ENCODE results near the gene BEGAIN.

Gene BEGAIN

DNA sequence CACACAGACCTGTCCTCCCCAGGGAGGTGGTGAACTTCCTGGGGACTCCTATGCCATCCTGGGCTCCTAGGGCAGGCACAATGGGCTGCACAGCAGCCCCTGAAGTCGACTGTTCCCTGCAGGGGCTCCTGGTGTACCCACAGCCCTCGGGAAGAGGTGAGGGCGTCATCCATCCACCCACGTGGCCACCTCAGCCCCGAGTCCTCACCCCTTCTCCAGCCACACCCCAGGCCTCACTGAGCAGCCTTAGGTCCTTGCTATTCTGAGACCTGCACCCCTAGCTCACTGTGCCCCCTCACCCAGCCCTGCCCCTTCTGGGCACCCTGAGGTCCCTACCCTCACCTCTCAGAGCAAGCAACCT, 38.9 kb downstream of the BEGAIN start:
- no peak for DNase-seq

DNA sequence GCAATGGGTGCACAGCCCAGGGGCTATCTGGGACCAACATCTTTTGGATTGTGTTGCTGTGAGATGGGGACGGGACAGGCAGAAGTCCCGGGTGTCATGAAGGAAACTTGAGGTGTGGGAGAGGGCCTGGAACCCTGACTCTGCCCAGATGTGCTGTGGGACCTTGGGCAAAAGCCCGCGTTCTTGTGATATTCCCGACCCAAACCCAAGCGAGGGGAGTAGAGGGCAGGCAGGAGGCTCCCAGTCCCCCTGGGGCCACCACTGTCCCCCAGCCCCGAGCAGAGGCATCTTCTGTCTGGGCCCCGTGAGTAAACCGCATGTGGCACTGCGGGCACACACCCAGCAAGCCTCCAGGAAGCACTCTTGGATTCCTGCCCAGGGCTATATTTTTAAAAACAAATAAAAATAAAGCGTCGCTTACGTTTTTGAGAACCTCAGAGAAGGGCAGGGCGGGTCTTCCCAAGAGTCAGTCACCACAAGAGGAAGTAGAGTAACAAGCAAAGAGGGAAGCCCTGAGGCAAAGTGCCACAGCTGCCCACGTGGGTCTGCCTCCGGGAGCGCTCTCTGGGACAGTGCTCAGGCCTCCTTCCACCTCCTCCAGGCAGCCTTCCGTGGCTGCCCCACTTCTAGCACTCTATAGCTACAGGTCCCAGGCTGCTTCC, 39.5 kb downstream of the BEGAIN start:
- DNase-seq, result peak; percentile 78

DNA sequence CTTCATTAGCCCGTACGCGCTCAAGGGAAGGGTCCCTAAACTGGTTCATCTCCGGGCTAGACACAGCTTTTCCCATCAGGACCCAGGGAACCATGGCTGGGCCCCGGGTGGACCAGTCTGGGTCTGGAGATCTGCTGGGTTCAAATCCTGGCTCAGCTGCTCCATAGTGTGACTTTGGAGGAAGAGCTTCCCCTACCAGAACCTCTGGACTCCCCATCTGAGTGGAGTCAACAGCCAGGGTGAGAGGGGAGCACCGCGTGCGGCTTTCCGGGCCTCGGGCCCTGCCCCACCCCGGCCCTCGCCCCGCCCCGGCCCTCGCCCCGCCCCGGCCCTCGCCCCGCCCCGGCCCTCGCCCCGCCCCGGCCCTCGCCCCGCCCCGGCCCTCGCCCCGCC, 41.2 kb downstream of the BEGAIN start:
- peak; percentile 23 for DNase-seq

DNA sequence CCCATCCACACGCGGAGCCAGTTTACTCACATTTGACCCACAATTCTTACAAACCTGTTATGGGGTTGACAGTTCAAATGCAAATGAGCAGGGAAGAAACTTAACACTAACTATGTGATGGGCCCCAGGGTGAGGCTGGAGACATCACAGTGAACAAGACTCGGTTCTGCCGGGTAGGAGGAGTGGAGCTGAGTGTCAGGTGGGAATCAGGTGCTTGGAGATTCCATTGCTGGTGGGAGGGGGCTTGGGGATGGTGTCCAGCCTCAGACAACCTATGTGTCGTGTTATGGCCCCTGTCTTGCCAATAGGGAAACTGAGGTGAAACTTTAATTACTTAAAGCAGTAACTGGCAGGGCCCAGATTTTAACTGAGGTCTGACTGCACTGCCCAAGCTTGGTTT, 41.9 kb downstream of the BEGAIN start:
- DNase-seq, result no peak

DNA sequence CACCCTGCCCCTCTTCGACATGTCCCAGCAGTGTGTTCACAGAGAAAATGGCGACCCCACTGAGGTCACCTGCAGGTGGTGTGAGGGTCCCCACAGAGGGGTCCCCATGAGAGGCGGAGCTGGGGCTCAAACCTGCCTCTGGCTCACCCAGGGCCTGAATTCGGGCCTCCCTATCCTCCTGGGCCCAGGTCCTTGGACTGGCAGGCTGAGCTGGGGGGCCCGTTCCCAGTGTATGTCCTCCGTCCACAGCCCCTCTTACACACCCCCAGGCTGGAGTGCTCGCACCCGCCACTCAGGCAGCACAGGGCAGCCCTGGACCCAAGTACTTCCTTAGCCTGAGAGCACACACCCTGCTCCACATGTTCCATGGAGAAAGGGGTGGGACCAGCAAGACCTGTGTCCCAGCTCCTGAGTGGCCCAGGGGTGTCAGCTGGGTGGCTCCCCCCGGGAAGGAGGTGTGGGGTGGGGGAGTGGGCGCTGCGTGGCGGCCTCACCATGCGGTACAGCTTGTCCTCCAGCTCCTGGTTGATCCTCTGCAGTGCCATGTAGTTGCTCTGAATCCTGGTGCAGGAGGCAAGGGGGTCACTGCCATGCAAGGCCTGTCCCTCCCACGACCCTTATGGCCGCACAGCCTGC, 42.6 kb downstream of the BEGAIN start:
- no peak for DNase-seq

DNA sequence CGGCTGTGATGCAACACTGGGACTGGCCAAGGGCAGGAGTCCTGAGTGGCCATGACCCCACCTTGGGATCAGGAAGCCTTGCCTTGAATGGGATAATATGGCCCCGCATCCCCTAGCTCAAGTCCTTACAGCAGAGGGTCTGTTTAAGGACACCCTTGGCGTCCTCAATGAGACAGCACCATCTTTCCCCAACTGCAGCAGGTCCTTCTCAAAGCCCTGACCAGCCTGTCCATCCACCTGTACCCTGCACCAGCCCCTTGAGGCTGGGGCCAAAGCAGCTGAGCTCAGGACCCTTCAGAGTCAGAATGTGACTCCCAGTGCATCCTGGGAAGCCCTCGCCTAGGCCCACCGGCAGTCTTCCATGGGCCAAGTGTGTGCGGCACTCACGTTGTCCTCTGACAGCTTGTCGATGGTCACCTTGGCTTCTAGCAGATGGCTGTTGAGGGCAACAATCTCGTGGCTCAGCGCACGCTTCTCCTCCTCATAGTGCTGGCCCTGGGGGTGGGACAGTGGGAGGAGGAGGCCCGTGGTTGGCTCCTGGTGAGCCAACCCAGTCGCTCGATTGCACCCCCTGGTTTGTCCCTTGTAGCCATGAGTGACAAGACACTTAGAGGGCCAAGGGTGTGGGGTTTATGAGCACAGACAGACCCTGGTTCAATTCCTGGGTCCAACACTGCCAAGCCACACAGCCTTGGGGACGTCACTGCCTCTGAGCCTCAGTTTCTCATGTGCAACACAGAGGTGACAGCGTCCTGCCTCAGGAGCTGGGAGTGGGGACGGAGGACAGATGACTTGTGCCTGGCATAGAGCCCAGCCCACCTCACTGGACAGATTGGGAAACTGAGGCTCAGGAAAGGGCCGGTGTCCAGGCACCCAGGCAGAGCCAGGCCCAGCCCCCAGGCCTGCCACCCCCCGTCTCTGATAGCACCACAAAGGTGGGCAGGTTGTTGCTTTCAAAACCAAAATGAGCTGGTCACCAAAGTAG, 43.5 kb downstream of the BEGAIN start:
- no peak for DNase-seq

DNA sequence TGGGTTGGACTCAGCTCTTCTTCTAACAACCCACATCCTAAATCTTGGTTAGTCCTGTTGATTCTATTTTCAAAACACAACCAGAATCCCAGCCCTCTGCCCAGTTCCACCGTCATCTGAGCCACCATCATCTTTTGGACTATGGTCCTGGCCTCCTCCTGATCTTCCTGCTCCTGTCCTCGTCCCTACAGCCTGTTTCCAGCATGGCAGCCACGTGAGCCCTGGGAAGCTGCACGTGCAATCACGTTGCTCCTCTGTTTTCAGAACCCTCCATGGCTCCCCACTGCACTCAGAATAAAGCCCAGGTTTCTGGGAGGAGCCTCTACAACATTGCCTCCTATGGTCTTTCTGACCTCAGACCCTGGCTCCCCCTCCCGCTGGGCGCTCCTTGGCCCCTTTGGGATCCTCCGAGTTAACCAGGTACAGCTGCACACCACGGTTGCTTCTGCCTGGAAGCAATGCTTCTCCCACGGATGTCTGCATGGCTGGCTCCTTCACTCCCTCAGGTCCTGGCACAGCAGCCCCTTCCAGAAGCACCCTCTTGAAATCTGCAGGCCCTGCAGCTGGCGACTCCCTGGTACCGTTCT, 44.5 kb downstream of the BEGAIN start:
- no peak for DNase-seq

DNA sequence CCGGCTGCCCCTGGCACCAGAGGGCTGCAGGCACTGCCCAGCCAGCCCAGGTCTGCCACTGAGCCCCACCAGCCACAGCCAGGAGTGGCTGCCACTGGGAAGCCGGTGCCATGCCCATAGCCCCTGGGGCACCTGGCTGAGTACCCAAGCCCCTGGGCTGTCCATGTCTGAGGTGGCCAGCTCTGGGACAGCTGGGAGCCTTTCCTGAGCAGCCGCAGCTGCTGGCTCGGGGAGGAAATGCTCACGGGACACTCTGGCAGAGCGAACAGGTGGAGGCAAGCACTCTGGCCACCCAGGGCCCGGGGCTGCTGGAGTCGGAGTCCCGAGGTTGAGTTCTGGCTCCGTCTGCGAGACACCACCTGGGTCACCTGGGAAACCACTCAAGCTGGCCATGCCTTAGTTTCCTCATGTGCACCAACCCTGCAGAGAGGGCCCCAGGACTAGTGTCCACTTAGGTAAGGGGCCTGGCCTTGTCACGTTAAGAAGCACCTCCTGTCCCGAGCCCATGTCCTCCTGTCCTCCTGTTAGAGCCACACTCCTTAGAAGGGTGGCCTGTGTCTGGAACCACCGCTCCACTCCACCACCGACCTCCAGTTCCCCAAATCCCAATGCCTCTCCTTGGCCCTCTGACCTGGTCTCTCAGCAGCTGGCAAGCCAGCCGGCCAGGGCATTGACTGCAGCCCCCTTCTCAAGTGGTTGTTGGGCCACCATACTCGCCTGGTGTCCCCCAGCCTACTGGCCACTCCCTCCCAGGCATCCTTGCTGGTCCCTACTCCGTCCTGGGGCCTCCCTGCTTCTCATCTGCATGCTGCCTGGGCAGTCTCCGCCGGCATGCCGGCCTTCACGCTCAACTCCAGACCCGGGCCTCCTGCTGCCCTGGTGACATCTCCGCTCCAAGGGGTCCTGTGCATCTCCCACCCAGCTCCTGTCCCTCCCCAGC, 45.3 kb downstream of the BEGAIN start:
- no peak for DNase-seq

DNA sequence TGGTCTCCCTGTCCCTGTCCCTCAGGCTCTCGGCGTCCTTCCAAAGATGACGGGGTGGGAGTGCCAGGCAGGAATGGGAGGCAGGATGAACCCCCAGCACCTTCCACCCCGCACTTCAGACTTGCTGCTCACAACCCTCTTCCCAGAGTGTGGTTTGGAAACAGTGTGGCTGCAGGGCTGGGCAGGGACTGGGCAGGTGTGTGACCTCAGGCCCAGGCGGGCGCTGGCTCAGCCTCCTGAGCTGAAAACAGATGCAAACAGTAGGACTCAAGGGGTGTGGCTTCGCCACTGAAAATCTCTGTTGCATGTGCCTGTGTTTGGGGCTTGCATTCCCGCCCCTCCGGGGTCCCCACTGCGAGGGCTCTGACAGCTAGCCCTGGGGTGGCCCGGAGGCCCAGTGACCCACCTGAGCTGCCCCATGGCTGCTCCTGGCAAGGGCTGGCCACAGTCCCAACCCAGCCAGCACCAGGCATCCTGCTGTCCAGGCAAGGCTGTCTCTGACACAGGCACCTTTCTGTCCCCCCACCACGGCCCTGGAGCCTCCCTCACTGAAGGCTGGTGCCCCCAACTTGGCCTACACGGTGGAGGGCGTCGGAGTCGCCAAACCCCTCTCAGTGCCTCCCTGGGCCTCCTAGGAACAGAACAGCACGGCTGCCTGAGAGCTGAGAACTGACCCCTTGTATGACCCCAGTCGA, 46.1 kb downstream of the BEGAIN start:
- no peak for DNase-seq

DNA sequence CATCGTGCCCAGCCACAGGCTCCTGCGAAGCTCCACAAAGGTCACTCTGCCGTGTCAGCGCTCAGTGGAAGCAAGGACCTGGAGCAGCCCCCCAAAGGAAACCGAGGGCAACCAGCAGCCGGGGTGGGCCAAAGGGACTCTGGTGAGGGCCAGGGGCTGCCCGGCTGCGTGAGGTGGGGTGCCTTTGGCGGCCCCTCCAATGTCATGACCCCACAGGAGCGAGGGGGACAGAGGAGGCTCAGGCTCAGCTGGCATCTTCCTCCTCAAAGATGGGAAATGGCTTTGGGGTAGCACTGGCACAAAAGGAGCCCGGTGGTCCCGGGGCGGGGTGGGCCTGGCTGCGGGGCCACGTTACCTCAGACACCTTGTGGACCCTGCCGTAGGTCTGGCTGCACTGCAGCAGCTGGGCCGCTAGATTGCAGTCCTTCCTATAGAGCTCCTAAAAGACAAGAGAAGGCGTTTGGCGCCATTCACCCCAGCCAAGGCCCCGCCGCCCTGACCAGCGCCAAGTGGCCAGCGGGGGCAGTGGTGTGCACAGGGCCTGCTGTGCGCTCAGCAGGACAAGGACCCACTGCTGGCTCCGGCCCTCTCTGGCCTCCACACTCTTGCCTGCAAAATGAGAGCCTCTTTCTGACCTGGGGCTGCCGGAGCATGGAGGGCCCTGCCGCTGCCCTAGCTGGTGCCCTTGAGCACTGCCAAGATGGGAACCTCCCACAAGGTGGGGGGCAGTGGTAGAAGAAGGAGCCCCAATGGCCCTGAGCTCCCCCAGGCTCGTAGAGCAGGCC, 46.9 kb downstream of the BEGAIN start:
- DNase-seq, result no peak

DNA sequence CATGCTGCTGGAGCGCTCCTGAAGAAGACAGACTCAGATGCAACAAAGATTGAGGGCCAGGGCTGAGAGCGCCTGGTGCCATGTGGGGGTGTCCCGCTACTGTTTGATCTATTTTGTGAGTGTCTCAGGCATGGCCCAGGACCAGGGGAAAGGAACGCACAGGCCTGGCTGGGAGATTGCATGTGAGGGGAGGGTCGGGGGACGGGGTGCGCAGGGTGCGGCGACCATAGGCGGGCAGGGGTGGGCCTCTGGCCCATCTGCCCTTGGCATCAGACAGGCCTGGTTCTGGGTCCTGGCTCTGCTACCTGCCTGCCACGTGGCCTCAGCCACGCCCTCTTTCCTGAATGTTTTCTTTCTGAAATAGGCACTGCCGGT, 47.5 kb downstream of the BEGAIN start:
- no peak for DNase-seq

DNA sequence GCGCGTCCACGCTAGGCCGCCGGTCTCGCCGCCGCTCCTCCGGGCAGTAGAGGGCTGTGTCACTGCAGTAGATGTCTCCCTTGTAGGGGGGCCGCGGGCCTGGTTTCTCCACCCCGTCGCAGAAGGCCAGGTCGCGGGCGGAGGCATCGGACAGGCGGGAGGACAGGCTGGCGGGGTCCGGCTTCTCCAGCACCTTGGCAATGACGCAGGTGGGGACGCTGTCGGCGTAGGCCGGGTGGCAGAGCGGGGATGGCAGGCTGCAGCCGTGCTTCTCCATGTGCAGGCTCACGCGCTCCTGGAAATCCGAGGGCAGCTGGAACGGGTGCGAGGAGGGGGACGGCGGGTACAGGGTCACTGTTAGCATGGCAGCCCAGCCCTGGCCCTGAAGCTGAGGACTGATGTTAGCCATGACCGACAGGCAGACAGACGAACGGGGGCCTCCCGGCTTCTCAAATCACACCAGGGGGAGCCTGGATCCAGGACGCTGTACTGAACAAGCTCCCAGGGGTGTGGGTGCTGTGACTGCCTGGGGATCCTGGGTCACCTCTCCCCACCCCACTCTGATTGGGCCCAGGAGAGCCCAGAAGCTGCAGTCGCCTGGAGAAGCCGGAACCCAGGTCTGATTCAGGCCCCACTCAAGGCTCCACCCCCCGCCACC, 48.1 kb downstream of the BEGAIN start:
- DNase-seq, result no peak

DNA sequence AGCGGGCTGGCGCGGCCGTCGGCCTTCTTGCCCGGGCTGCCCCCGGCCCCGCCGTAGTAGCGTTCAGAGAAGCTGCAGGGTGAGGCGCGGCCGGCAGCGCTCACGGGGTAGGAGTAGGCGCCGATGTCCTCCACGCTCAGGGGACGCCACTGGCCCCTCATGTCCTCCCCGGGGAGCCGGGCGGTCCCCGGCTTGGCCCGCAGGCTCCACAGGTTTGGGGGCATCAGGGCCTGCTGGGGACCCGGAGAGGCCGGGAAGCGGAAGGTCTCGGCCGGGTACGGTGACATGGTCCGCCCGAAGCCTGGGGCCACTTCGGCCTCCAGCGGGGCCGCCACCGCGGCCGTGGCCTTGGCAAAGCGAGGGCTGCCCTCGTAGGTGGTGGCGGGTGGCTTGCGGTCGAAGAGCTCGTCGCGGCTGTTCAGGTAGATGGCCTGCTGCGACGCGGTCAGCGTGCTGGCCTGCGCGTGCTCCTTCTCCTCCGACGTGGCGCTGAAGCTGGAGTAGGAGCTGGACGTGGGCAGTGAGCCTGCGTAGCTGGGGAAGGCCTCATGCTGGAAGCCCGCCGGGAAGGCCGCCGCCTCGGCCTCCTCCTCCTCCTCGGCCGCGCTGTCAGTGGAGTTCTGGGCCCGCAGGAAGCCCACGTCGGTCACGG, 48.7 kb downstream of the BEGAIN start:
- DNase-seq, result no peak

DNA sequence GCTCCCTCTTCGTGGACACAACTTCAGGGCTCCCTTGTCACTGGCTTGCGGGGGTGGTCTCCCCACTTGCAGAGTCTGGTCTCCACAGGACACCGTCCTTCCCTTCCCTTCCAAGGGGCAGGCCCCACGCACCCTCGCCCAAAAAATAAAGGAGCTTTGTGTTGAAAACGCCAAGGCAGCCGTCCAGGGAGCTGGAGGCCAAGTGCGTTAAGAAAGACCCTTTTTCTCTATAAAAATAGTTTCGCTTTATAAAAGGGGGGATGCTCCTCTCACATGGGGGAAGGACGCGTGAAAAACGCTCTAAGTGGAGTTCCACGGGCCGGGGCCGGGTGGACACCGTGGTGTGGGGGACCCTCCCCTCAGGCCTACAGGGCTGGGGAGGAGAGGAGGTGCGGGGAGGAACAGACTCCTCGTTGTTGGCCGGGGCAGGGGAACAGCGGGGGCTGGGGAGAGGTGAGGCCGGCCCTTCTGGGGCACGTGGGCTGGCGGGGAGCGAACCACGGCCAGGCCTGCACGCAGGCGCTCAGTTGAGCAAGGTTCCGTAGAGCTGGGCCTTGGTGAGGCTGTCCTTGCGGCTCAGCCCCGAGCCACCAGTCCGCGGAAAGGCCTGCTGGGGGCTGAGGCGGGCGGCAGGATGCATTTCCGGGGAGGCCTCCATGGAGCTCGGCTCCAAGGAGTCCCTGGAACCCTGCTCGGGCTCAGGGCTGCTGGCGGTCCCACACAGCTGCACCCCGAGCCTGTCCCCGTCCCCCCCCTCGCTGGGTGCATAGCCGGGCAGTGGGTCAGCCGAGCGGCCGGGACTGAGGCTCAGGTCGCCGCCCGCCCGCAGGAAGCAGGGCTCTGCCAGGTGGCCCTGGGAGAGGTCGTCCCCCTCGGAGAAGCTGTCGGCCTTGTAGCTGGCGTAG, 49.5 kb downstream of the BEGAIN start:
- DNase-seq, result no peak

DNA sequence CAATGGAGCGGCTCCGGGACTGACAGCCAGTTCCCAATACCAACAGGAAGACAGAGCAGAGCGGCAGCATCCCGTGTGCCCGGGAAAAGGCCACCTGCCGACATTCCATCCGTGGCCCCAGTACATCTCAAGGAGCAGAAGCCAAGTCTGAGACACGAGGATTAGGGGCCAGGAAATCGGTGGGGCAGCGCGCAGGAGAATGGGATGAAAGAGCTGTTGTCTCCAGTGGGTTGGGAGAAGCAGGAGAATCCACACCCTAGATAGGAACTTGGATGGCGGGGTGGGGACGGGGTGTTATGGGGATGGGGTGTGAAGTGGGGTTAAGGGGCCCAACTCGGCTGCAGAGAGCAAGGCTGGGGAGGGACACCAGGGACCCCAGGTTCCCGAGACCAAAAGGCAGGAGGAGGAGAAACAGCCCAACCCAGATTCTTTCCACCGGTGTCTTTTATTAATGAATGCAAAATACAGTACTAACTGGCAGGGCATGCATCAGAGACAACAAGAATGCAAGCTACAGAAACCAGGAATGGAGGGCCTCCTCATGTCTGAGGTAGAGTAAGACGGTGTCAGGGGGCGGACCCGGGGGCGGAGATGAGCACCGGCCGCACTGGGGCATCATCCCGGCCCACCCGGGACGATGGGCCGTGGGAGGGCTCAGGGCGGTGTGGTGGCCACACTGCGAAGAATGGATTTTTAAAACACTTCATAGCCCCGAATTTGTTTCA, 50.3 kb downstream of the BEGAIN start:
- DNase-seq, result no peak

DNA sequence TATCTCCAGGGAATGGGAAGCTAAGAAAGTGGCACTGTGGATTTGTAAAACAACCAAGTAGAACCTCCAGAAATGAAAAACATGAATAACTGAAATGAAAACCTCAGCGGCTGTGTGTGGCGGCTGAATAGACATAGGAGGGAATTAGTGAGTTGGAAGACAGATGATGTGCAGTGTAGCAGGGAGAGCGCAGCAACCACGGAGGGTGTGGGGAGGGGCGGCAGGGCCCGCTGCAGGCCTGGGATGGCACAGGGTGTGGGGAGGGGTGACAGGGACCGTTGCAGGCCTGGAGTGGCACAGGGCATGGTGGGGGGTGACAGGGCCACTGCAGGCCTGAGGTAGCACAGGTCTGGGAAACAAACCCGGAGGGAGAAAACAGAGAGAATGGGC, 51.1 kb downstream of the BEGAIN start:
- no peak for DNase-seq

DNA sequence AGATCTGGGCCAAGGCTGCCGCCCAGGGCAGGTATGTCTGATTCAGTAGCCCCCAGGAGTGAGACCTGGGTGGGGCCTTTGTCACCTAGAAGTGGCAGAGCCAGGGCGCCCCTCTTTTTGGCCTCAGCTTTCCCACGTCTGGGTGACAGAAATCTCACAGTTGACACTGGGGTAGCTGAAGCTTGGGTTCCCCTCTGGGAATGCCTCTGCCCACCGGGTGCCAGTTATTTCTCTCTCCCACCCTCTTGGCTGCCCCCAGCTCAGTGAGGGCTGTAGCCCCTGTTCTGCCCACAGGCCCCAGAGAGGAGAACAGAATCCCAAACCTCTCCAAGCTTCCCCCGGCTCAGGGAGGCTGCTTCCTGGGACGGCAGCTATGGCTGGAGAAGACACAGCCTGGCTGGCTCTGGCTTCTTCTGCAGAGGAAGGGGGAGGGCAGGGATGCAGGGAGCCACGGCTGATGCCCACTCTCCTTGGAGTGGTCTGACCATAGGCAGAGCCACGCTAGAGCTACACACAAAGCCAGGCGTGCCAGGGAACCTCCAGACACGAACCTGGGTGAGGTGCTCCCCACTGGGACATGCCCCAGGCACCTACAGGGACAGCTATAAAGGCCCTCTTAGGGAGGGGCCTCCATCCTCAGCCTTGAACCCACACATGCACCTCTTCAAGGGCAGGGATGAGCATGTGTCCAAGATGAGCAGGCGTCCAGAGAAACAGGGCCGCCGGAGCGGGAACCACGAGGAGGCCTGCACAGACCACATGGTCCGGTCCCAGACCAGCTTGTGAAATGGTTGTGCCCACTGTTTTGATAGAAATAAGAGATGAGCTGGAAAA, 51.7 kb downstream of the BEGAIN start:
- DNase-seq, result no peak
